Body of pancreas (tissue), 4 donors: ENCODE measurements around the gene MEX3B.
"Not testable (repeated sequence)": the region's sequence is repeated elsewhere in the genome, so short reads cannot be mapped to it uniquely, and the experiment has no call there.

ENCODE experiments used
- CTCF ChIP-seq, 7 experiments: fragments of 450-650 bp in 4 of 7; fragments of 200-600 bp in 3 of 7; sonication (generic) in 3 of 7; IDR thresholded peaks; one replicate each; pipeline ENCODE4 v1.5.1; 2016 to 2019; ENCODE audit warnings: antibody characterized with exemption in 7 of 7
- POLR2A ChIP-seq, 3 donors: fragments of 450-650 bp; IDR thresholded peaks; one replicate each; pipeline ENCODE4 v1.6.1; 2016; ENCODE audit warnings: antibody characterized with exemption in 3 of 3, mild to moderate bottlenecking in 2 of 3

- not testable (repeated sequence) for TF ChIP-seq CTCF, POLR2A (IDR thresholded peaks at IDR 0.05)
These were observed 17.7 kb downstream of the MEX3B start for GRCh38 chr15:82028163-82028562.
